ENCODE measurements around the gene CFAP47.

Gene CFAP47

GRCh38 chrX:36407836-36408235, 488.3 kb downstream of the CFAP47 start:
- no peak overlapping the region for H3K23ac ChIP-seq (ENCODE audit: low read length)
- no peak overlapping the region for H4K5ac ChIP-seq (ENCODE audit: low read length)
- H3K4me3 ChIP-seq (ENCODE audit: low read length): no peak overlapping the region
- WGBS (ENCODE audit: extremely low coverage, insufficient coverage, low lambda C conversion rate): no CpG with 5 or more reads among the region's 8 CpGs
- no peak overlapping the region for H2BK120ac ChIP-seq (ENCODE audit: low read depth, low read length)
- no peaks in the 10 kb centered on the region for H3K79me1 ChIP-seq (ENCODE audit: low read length)
- no peaks in the 10 kb centered on the region for H3K36me3 ChIP-seq (ENCODE audit: control insufficient read depth, insufficient read depth, low read length)
- H3K18ac ChIP-seq (ENCODE audit: low read length): no peak overlapping the region
- no peak overlapping the region for H3K4ac ChIP-seq (ENCODE audit: low read depth, low read length)
- no peaks in the 10 kb centered on the region for H3K79me2 ChIP-seq (ENCODE audit: control insufficient read depth, insufficient read depth, low read length)
- H3K4me2 ChIP-seq (ENCODE audit: low read length): no peak overlapping the region
- H4K8ac ChIP-seq (ENCODE audit: low read depth, low read length): no peak overlapping the region
- H3K27me3 ChIP-seq (ENCODE audit: insufficient read depth, low read length, poor library complexity): no peaks in the 10 kb centered on the region
- no peak overlapping the region for H3K27ac ChIP-seq (ENCODE audit: low read depth, low read length)
- H2BK5ac ChIP-seq (ENCODE audit: low read length): no peak overlapping the region
- no peaks in the 10 kb centered on the region for H3K4me1 ChIP-seq (ENCODE audit: control insufficient read depth, low read depth, low read length)
- no peak overlapping the region for H3K56ac ChIP-seq (ENCODE audit: low read length)
- H2AK5ac ChIP-seq (ENCODE audit: low read length): no peak overlapping the region
- no peak overlapping the region for H3K9ac ChIP-seq (ENCODE audit: low read length)
- no peak for DNase-seq
- H2BK15ac ChIP-seq (replicated peaks; ENCODE audit: low read depth): no peak overlapping the region

- H4K5ac ChIP-seq (ENCODE audit: low read length): no peak overlapping the region
- no peak overlapping the region for H3K23ac ChIP-seq (ENCODE audit: low read length)
- no peaks in the 10 kb centered on the region for H3K79me1 ChIP-seq (ENCODE audit: low read length)
- H3K27me3 ChIP-seq (ENCODE audit: insufficient read depth, low read length, poor library complexity): no peaks in the 10 kb centered on the region
- H3K56ac ChIP-seq (ENCODE audit: low read length): no peak overlapping the region
- H3K18ac ChIP-seq (ENCODE audit: low read length): no peak overlapping the region
- no peak for DNase-seq
- H3K36me3 ChIP-seq (ENCODE audit: control insufficient read depth, insufficient read depth, low read length): no peaks in the 10 kb centered on the region
- no peak overlapping the region for H2AK5ac ChIP-seq (ENCODE audit: low read length)
- H3K4me2 ChIP-seq (ENCODE audit: low read length): no peak overlapping the region
- WGBS (ENCODE audit: extremely low coverage, insufficient coverage, low lambda C conversion rate): no CpG with 5 or more reads among the region's 2 CpGs
- no peak overlapping the region for H2BK5ac ChIP-seq (ENCODE audit: low read length)
- H3K79me2 ChIP-seq (ENCODE audit: control insufficient read depth, insufficient read depth, low read length): no peaks in the 10 kb centered on the region
- H3K4me1 ChIP-seq (ENCODE audit: control insufficient read depth, low read depth, low read length): no peaks in the 10 kb centered on the region
- no peak overlapping the region for H2BK120ac ChIP-seq (ENCODE audit: low read depth, low read length)
- no peak overlapping the region for H3K27ac ChIP-seq (ENCODE audit: low read depth, low read length)
- H3K4me3 ChIP-seq (ENCODE audit: low read length): no peak overlapping the region
- no peak overlapping the region for H4K8ac ChIP-seq (ENCODE audit: low read depth, low read length)
- H2BK15ac ChIP-seq (replicated peaks; ENCODE audit: low read depth): no peak overlapping the region
- H3K9ac ChIP-seq (ENCODE audit: low read length): no peak overlapping the region
- no peak overlapping the region for H3K4ac ChIP-seq (ENCODE audit: low read depth, low read length)
Measured at GRCh38 chrX:36414056-36414455, 494.5 kb downstream of the CFAP47 start.

GRCh38 chrX:36422368-36422767, 502.8 kb downstream of the CFAP47 start:
- Histone ChIP-seq H3K36me3 (ENCODE audit: control insufficient read depth, insufficient read depth, low read length) (no peaks in the 10 kb centered on the region), H3K4me1 (ENCODE audit: control insufficient read depth, low read depth, low read length) (no peaks in the 10 kb centered on the region), H3K9ac (ENCODE audit: low read length) (no peak overlapping the region), H3K27ac (ENCODE audit: low read depth, low read length) (no peak overlapping the region), H3K79me1 (ENCODE audit: low read length) (no peaks in the 10 kb centered on the region), H3K4me2 (ENCODE audit: low read length) (no peak overlapping the region), H3K27me3 (ENCODE audit: insufficient read depth, low read length, poor library complexity) (no peaks in the 10 kb centered on the region), H3K23ac (ENCODE audit: low read length) (no peak overlapping the region), H2BK15ac (replicated peaks; ENCODE audit: low read depth) (no peak overlapping the region), H3K4me3 (ENCODE audit: low read length) (no peak overlapping the region), H2BK5ac (ENCODE audit: low read length) (no peak overlapping the region), H4K8ac (ENCODE audit: low read depth, low read length) (no peak overlapping the region), H3K56ac (ENCODE audit: low read length) (no peak overlapping the region), H3K18ac (ENCODE audit: low read length) (no peak overlapping the region), H2AK5ac (ENCODE audit: low read length) (no peak overlapping the region), H2BK120ac (ENCODE audit: low read depth, low read length) (no peak overlapping the region), H4K5ac (ENCODE audit: low read length) (no peak overlapping the region), H3K79me2 (ENCODE audit: control insufficient read depth, insufficient read depth, low read length) (no peaks in the 10 kb centered on the region), H3K4ac (ENCODE audit: low read depth, low read length) (no peak overlapping the region)
- WGBS (ENCODE audit: extremely low coverage, insufficient coverage, low lambda C conversion rate): no CpG with 5 or more reads among the region's 1 CpG
- no peak for DNase-seq

GRCh38 chrX:36431819-36432218, 512.3 kb downstream of the CFAP47 start:
- H3K56ac ChIP-seq (ENCODE audit: low read length): no peak overlapping the region
- no peak overlapping the region for H3K9ac ChIP-seq (ENCODE audit: low read length)
- no peak overlapping the region for H2AK5ac ChIP-seq (ENCODE audit: low read length)
- H3K4me1 ChIP-seq (ENCODE audit: control insufficient read depth, low read depth, low read length): no peaks in the 10 kb centered on the region
- H3K4me2 ChIP-seq (ENCODE audit: low read length): no peak overlapping the region
- H4K5ac ChIP-seq (ENCODE audit: low read length): no peak overlapping the region
- no peak overlapping the region for H2BK15ac ChIP-seq (replicated peaks; ENCODE audit: low read depth)
- H3K18ac ChIP-seq (ENCODE audit: low read length): no peak overlapping the region
- DNase-seq: peak; percentile 36
- no peak overlapping the region for H3K27ac ChIP-seq (ENCODE audit: low read depth, low read length)
- H3K79me1 ChIP-seq (ENCODE audit: low read length): no peaks in the 10 kb centered on the region
- no peak overlapping the region for H3K4ac ChIP-seq (ENCODE audit: low read depth, low read length)
- H4K8ac ChIP-seq (ENCODE audit: low read depth, low read length): no peak overlapping the region
- WGBS (ENCODE audit: extremely low coverage, insufficient coverage, low lambda C conversion rate): no CpG with 5 or more reads among the region's 3 CpGs
- no peaks in the 10 kb centered on the region for H3K27me3 ChIP-seq (ENCODE audit: insufficient read depth, low read length, poor library complexity)
- H2BK5ac ChIP-seq (ENCODE audit: low read length): no peak overlapping the region
- no peak overlapping the region for H2BK120ac ChIP-seq (ENCODE audit: low read depth, low read length)
- H3K79me2 ChIP-seq (ENCODE audit: control insufficient read depth, insufficient read depth, low read length): no peaks in the 10 kb centered on the region
- no peaks in the 10 kb centered on the region for H3K36me3 ChIP-seq (ENCODE audit: control insufficient read depth, insufficient read depth, low read length)
- H3K23ac ChIP-seq (ENCODE audit: low read length): no peak overlapping the region
- H3K4me3 ChIP-seq (ENCODE audit: low read length): no peak overlapping the region

- H3K27ac ChIP-seq (ENCODE audit: low read depth, low read length): no peak overlapping the region
- H3K18ac ChIP-seq (ENCODE audit: low read length): no peak overlapping the region
- H3K56ac ChIP-seq (ENCODE audit: low read length): no peak overlapping the region
- no peaks in the 10 kb centered on the region for H3K4me1 ChIP-seq (ENCODE audit: control insufficient read depth, low read depth, low read length)
- H3K23ac ChIP-seq (ENCODE audit: low read length): no peak overlapping the region
- no peak overlapping the region for H3K4me2 ChIP-seq (ENCODE audit: low read length)
- no peaks in the 10 kb centered on the region for H3K36me3 ChIP-seq (ENCODE audit: control insufficient read depth, insufficient read depth, low read length)
- H2AK5ac ChIP-seq (ENCODE audit: low read length): no peak overlapping the region
- H3K4ac ChIP-seq (ENCODE audit: low read depth, low read length): no peak overlapping the region
- WGBS (ENCODE audit: extremely low coverage, insufficient coverage, low lambda C conversion rate): no CpG with 5 or more reads among the region's 1 CpG
- no peaks in the 10 kb centered on the region for H3K27me3 ChIP-seq (ENCODE audit: insufficient read depth, low read length, poor library complexity)
- DNase-seq: no peak
- H2BK5ac ChIP-seq (ENCODE audit: low read length): no peak overlapping the region
- no peak overlapping the region for H2BK120ac ChIP-seq (ENCODE audit: low read depth, low read length)
- H3K79me2 ChIP-seq (ENCODE audit: control insufficient read depth, insufficient read depth, low read length): no peaks in the 10 kb centered on the region
- no peaks in the 10 kb centered on the region for H3K79me1 ChIP-seq (ENCODE audit: low read length)
- H3K4me3 ChIP-seq (ENCODE audit: low read length): no peak overlapping the region
- no peak overlapping the region for H3K9ac ChIP-seq (ENCODE audit: low read length)
- H2BK15ac ChIP-seq (replicated peaks; ENCODE audit: low read depth): no peak overlapping the region
- no peak overlapping the region for H4K8ac ChIP-seq (ENCODE audit: low read depth, low read length)
- no peak overlapping the region for H4K5ac ChIP-seq (ENCODE audit: low read length)
Measured at GRCh38 chrX:36434522-36434921, 515.0 kb downstream of the CFAP47 start.
